Measurements from ENCODE around the gene BCL6. TPM values are rescaled to one million over a fixed set of nuclear protein-coding genes. Genes with fewer than 3 reads are reported as not detected.

The BCL6 gene
- total and polyA plus RNA-seq, 9 of the 15 experiments (the other 6 are each of a cell fraction or from before 2014, with no cell fraction given), result 0.08 to 3.5 (median 1.6) TPM

DNA sequence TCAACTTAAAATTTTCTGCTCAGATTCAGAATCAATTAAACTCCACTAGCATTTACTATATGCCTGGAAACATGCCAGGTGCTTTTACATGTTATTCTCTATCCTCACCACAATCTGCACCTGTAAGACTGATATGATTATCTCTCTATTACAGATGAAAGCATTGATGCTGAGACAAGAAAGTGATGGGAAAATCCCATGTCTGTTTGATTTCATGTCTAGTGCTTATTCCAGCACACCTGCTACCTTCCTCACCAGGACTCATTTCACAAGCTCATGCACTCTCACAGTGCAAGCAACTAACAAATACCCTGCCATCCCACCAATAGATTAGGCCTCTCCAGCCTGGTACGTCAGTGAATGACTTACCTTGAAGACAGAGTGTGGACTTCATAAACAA, 25.0 kb upstream of the BCL6 start (continued):
- TF ChIP-seq, protein P1, sequence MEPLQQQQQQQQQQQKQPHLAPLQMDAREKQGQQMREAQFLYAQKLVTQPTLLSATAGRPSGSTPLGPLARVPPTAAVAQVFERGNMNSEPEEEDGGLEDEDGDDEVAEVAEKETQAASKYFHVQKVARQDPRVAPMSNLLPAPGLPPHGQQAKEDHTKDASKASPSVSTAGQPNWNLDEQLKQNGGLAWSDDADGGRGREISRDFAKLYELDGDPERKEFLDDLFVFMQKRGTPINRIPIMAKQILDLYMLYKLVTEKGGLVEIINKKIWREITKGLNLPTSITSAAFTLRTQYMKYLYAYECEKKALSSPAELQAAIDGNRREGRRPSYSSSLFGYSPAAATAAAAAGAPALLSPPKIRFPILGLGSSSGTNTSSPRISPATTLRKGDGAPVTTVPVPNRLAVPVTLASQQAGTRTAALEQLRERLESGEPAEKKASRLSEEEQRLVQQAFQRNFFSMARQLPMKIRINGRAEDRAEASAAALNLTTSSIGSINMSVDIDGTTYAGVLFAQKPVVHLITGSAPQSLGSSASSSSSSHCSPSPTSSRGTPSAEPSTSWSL (CRISPR knock-in tag; IDR thresholded peaks at IDR 0.05; ENCODE audit: borderline replicate concordance), result no peak
- TF ChIP-seq SP2 (IDR thresholded peaks at IDR 0.05; ENCODE audit: extremely low read depth, low read depth, low read length, poor library complexity, severe bottlenecking), result no peak
- no peak for TF ChIP-seq CREB1 (IDR thresholded peaks at IDR 0.05)
- no peak for TF ChIP-seq CREB1 (CRISPR knock-in tag; IDR thresholded peaks at IDR 0.05)
- no peak for TF ChIP-seq RCOR1 (IDR thresholded peaks at IDR 0.05; ENCODE audit: borderline replicate concordance in 1 of 2, low read depth in 2 of 2, low read length in 2 of 2)

DNA sequence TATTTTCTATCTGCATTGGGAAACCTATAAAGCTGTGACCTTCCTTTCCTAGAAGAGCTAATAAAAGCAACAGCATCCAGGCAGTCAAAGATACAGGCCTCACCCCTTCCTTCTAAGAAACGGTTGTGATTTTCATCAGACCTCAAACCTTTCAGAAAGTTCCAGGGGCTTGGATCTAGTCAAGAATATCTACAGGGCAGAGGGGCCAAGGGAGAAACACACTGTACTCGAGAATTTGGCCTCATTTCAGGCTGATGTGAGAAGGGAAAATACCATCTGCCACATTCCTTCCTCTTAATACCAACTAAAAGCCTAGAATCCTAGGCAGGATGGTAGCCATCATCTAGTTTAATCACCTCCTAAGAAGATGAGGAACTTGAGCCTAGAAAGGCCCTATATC, 24.5 kb upstream of the BCL6 start:
- H3K4me1 ChIP-seq (replicated peaks in 1 of 2; ENCODE audit: control insufficient read depth in 2 of 2, insufficient read depth in 2 of 2, low read length in 2 of 2), result no peaks in the 10 kb centered on the region
- in situ Hi-C loops (cut with MboI), result no loop called here

More for the DNA sequence above, 24.5 kb upstream of the BCL6 start:
- FAIRE-seq, result no peak
- ATAC-seq, result no peak
- Histone ChIP-seq H3K9ac (ENCODE audit: insufficient read depth in 1 of 2, low read depth in 2 of 2, low read length in 2 of 2) (no peak overlapping the region), H3K36me3 (ENCODE audit: control insufficient read depth, insufficient read depth, low read length) (no peaks in the 10 kb centered on the region), H3K4me2 (ENCODE audit: insufficient read depth, low read length) (no peak overlapping the region), H3K27ac (ENCODE audit: extremely low read depth, low read depth, low read length) (no peak overlapping the region), H3K27me3 (ENCODE audit: control insufficient read depth in 2 of 2, insufficient read depth in 2 of 2, low read length in 2 of 2) (peaks cover 7 to 16% of the 10 kb centered on the region in 2 experiments; a peak in 3 of 5 replicates), H2AFZ (ENCODE audit: low read depth, low read length) (no peak overlapping the region), H3K9me1 (ENCODE audit: control insufficient read depth, insufficient read depth, low read length) (no peaks in the 10 kb centered on the region), H3K9me3 (replicated peaks; ENCODE audit: control insufficient read depth, insufficient read depth, low read depth, low read length) (no peaks in the 10 kb centered on the region), H3K79me2 (ENCODE audit: control insufficient read depth, insufficient read depth, low read length) (no peaks in the 10 kb centered on the region), H3K4me3 (no peak overlapping the region), H4K20me1 (replicated peaks; ENCODE audit: control insufficient read depth, insufficient read depth, low read length) (no peaks in the 10 kb centered on the region)
- no peak for DNase-seq (ENCODE audit: extremely low read depth in 1 of 4, low spot score in 3 of 4)
- 0% methylated on average over 2 of the region's 2 CpGs for WGBS (ENCODE audit: insufficient coverage, low coverage, missing lambda C conversion rate)
- CTCF ChIA-PET (ENCODE audit: low intra/inter-chr PET ratio), result no interaction called here
- intact Hi-C loops (cut with micrococcal nuclease), result no loop called here
- no TSS peak for BruUV-seq (replicated peaks)
- TF ChIP-seq SPI1 (IDR thresholded peaks at IDR 0.05; ENCODE audit: borderline replicate concordance, low read depth, low read length), result no peak
- POLR2A ChIA-PET, result interaction anchor here (1.0 kb wide), 1 partner anchor 27 kb away, joined by 3 read pairs; no protein-coding TSS in a partner anchor
